ENCODE data around the gene RAB42. TPM values are rescaled to one million over a fixed set of nuclear protein-coding genes. Genes with fewer than 3 reads are reported as not detected.
"Not testable (repeated sequence)": the region's sequence is repeated elsewhere in the genome, so short reads cannot be mapped to it uniquely, and the experiment has no call there.

Gene RAB42
- total RNA-seq, 1 experiment from 2014 or later: 2.4 TPM

DNA sequence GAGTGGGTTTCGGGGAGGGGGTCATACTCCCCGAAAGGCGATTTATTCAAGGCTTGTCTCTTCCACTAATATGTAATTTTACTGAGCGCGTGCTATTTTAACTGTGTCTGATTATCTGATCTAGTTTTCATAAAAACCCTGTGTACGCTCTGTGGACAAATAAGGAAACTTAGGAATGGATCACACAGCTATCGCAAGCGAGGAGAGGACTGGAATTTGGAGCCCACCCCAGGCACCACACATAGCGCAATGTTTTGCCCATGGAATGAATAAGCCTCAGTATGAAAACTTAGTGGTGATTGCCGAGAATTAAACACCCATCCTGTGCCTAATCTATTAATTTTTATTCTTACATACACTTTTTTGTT lies 9.8 kb upstream of the RAB42 start:
- Histone ChIP-seq H3K4me3 (ENCODE audit: low read depth, low read length, poor library complexity, severe bottlenecking) (peak overlapping the region; percentile 75), H3K27me3 (replicated peaks; ENCODE audit: insufficient read depth, low read depth, low read length, poor library complexity) (no peaks in the 10 kb centered on the region), H3K27ac (ENCODE audit: low read depth, low read length, poor library complexity, severe bottlenecking) (peak overlapping the region; percentile 81), H3K4me1 (ENCODE audit: insufficient read depth, low read length, poor library complexity, severe bottlenecking) (peaks cover 13% of the 10 kb centered on the region), H3K36me3 (ENCODE audit: insufficient read depth, low read length, poor library complexity, severe bottlenecking) (peaks cover 39% of the 10 kb centered on the region), H3K9me3 (ENCODE audit: low read depth, low read length, poor library complexity, severe bottlenecking) (no peaks in the 10 kb centered on the region)
- intact Hi-C loops (cut with micrococcal nuclease; ENCODE audit: unreplicated experiment): loop anchor here (5.0 kb wide), 1 partner anchor 65 kb away; no protein-coding TSS in a partner anchor
- ChIA-PET CTCF (interaction anchor here (0.6 to 1.8 kb wide), 2 partner anchors 65 to 297 kb away, joined by 3 to 8 read pairs; no protein-coding TSS in a partner anchor), POLR2A (ENCODE audit: low non-redundant PET) (interaction anchor here (0.5 to 1.6 kb wide), 13 partner anchors 11 to 477 kb away, joined by 3 to 19 read pairs (median 4); partner anchors contain the start of gene TAF12)
- no peak for TF ChIP-seq EZH2 (IDR thresholded peaks at IDR 0.05; ENCODE audit: borderline replicate concordance, low read depth, low read length, poor library complexity, severe bottlenecking)
- TF ChIP-seq, protein P1, sequence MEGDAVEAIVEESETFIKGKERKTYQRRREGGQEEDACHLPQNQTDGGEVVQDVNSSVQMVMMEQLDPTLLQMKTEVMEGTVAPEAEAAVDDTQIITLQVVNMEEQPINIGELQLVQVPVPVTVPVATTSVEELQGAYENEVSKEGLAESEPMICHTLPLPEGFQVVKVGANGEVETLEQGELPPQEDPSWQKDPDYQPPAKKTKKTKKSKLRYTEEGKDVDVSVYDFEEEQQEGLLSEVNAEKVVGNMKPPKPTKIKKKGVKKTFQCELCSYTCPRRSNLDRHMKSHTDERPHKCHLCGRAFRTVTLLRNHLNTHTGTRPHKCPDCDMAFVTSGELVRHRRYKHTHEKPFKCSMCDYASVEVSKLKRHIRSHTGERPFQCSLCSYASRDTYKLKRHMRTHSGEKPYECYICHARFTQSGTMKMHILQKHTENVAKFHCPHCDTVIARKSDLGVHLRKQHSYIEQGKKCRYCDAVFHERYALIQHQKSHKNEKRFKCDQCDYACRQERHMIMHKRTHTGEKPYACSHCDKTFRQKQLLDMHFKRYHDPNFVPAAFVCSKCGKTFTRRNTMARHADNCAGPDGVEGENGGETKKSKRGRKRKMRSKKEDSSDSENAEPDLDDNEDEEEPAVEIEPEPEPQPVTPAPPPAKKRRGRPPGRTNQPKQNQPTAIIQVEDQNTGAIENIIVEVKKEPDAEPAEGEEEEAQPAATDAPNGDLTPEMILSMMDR (conservative IDR thresholded peaks at IDR 0.05; ENCODE audit: low read depth, low read length): no peak
- TSS peak; percentile 95 for BruUV-seq (replicated peaks)
- peak; percentile 64 for DNase-seq (ENCODE audit: low spot score)

DNA sequence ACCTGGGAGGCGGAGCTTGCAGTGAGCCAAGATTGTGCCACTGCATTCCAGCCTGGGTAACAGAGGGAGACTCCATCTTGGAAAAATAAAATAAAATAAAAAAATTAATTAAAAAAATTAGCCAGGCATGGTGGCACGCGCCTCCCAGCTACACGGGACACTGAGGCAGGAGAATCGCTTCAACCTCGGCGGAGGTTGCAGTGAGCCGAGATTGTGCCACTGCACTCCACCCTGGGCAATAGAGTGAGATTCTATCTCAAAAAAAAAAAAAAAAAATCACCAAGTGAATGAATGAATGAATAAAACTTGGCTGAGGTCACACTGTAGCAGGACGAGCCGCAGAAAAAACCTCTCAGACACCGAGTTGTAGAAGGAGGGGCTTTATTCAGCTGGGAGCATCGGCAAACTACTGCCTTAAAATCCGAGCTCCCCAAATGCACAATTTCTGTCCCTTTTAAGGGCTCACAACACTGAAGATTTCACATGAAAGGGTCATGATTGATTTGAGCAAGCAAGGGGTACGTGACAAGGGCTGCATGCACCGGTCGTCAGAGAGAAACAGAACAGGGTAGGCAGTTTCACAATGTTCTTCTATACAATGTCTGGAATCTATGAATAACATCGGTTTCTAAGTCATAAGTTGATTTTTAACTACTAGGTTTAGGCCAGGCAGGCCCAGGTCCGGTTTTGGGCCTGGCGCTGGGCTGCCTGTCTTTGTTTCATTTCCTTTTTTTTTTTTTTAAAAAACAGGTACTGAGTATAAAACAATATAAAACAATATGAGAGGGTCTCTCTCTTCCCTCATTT lies 5.3 kb upstream of the RAB42 start:
- H3K9me3 ChIP-seq (ENCODE audit: low read depth, low read length, poor library complexity, severe bottlenecking); H3K4me1 ChIP-seq (ENCODE audit: insufficient read depth, low read length, poor library complexity, severe bottlenecking); CTCF ChIA-PET; DNase-seq (ENCODE audit: low spot score); BruUV-seq (replicated peaks); H3K27me3 ChIP-seq (replicated peaks; ENCODE audit: insufficient read depth, low read depth, low read length, poor library complexity); POLR2A ChIA-PET (ENCODE audit: low non-redundant PET); H3K4me3 ChIP-seq (ENCODE audit: low read depth, low read length, poor library complexity, severe bottlenecking); H3K36me3 ChIP-seq (ENCODE audit: insufficient read depth, low read length, poor library complexity, severe bottlenecking); intact Hi-C loops (cut with micrococcal nuclease; ENCODE audit: unreplicated experiment); H3K27ac ChIP-seq (ENCODE audit: low read depth, low read length, poor library complexity, severe bottlenecking): not testable (repeated sequence)

DNA sequence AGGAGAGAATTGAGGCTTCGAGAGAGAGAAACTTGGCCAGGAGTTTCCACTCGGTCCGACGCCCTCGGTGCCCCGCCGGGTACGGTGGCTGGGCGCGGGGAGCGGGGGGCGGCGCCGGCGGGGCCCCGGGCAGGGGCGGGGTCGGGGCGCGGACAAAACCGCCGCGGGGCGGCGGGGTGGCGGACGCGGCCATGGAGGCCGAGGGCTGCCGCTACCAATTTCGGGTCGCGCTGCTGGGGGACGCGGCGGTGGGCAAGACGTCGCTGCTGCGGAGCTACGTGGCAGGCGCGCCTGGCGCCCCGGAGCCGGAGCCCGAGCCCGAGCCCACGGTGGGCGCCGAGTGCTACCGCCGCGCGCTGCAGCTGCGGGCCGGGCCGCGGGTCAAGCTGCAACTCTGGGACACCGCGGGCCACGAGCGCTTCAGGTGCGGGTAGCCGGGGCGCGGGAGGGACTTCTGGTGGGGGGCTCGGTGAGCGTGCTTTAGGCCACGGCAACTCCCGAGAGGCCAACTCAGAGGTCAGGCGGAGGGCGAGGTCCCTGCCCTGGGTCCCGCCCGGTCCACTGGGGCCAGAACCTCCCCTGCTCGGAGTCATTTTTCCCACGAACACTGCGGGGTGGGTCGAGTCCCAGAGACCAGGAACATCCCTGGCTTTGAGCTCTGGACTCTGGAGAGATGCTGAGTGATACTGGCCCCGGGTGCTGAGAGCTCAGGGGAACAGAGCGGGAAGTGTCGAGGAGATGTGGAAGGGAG lies 431 bp downstream of the RAB42 start:
- Histone ChIP-seq H3K4me3 (ENCODE audit: low read depth, low read length, poor library complexity, severe bottlenecking) (peak overlapping the region; percentile 55), H3K4me1 (ENCODE audit: insufficient read depth, low read length, poor library complexity, severe bottlenecking) (peaks cover 10% of the 10 kb centered on the region), H3K27ac (ENCODE audit: low read depth, low read length, poor library complexity, severe bottlenecking) (no peak overlapping the region), H3K27me3 (replicated peaks; ENCODE audit: insufficient read depth, low read depth, low read length, poor library complexity) (no peaks in the 10 kb centered on the region), H3K36me3 (ENCODE audit: insufficient read depth, low read length, poor library complexity, severe bottlenecking) (no peaks in the 10 kb centered on the region), H3K9me3 (ENCODE audit: low read depth, low read length, poor library complexity, severe bottlenecking) (no peaks in the 10 kb centered on the region)
- DNase-seq (ENCODE audit: low spot score): peak; percentile 26
- intact Hi-C loops (cut with micrococcal nuclease; ENCODE audit: unreplicated experiment): no loop called here
- TF ChIP-seq EZH2 (IDR thresholded peaks at IDR 0.05; ENCODE audit: borderline replicate concordance, low read depth, low read length, poor library complexity, severe bottlenecking): no peak
- TF ChIP-seq, protein P1 (conservative IDR thresholded peaks at IDR 0.05; ENCODE audit: low read depth, low read length): no peak
- CTCF ChIA-PET: interaction anchor here (0.5 to 0.6 kb wide), 2 partner anchors 233 to 300 kb away, joined by 5 to 11 read pairs; no protein-coding TSS in a partner anchor
- POLR2A ChIA-PET (ENCODE audit: low non-redundant PET): interaction anchor here (0.5 to 0.6 kb wide), 2 partner anchors 11 to 56 kb away, joined by 3 read pairs; partner anchors contain the start of gene RNU11
- BruUV-seq (replicated peaks): no TSS peak

DNA sequence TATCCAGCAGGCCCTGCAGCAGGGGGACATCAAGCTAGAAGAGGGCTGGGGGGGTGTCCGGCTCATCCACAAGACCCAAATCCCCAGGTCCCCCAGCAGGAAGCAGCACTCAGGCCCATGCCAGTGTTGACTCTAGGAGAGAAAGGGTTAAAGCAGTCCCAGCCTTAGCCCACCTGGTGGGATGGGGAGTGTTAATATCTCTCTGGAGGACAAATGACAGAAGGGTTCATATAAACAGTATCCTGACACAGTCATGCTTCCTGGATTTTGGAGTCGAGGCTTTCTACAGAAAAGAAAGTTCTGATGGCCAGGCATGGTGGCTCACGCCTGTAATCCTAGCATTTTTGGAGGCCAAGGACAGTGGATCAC lies 1.9 kb downstream of the RAB42 start:
- intact Hi-C loops (cut with micrococcal nuclease; ENCODE audit: unreplicated experiment); POLR2A ChIA-PET (ENCODE audit: low non-redundant PET); H3K27ac ChIP-seq (ENCODE audit: low read depth, low read length, poor library complexity, severe bottlenecking); H3K4me3 ChIP-seq (ENCODE audit: low read depth, low read length, poor library complexity, severe bottlenecking); CTCF ChIA-PET; H3K27me3 ChIP-seq (replicated peaks; ENCODE audit: insufficient read depth, low read depth, low read length, poor library complexity); H3K9me3 ChIP-seq (ENCODE audit: low read depth, low read length, poor library complexity, severe bottlenecking); H3K36me3 ChIP-seq (ENCODE audit: insufficient read depth, low read length, poor library complexity, severe bottlenecking); BruUV-seq (replicated peaks): not testable (repeated sequence)
- peaks cover 10% of the 10 kb centered on the region for H3K4me1 ChIP-seq (ENCODE audit: insufficient read depth, low read length, poor library complexity, severe bottlenecking)
- DNase-seq (ENCODE audit: low spot score): peak; percentile 23

DNA sequence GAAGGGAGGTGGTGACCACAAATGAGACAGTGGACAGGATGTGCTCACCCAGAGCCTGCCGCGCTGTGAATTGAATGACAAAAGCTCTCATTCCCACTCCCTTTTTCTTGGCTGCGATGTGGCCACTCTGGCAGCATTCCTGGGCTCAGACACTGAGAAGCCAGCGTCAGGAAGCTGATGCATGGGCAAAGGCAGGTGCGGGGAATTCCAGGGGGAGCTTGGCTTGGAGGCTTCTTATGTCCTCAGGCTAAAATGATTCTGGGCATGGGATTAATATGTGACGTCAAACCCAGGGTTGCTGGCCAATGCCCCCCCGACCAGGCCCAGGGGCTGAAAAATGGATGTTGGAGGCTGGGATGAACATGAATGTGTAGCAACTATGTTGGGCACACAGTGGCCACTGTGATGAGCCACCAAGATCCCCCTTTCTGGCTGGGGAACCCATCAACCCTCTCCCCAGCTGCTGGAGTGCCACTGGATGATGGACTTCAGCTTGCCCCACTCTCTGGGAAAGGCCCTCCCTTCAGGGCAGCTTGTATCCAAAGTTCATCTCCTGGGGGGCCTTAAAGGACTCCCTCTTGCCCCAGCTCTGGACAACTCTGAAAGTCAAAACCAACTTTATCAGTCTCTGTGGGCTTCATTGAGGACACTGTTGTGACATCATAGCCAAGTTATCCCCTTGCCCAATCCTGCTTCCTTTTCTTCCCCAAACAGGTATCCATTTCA lies 2.8 kb downstream of the RAB42 start:
- POLR2A ChIA-PET (ENCODE audit: low non-redundant PET): interaction anchor here (1.4 kb wide), 1 partner anchor 13 kb away, joined by 4 read pairs; no protein-coding TSS in a partner anchor
- H3K4me3 ChIP-seq (ENCODE audit: low read depth, low read length, poor library complexity, severe bottlenecking); H3K27ac ChIP-seq (ENCODE audit: low read depth, low read length, poor library complexity, severe bottlenecking); BruUV-seq (replicated peaks); DNase-seq (ENCODE audit: low spot score); H3K9me3 ChIP-seq (ENCODE audit: low read depth, low read length, poor library complexity, severe bottlenecking); intact Hi-C loops (cut with micrococcal nuclease; ENCODE audit: unreplicated experiment); CTCF ChIA-PET; H3K36me3 ChIP-seq (ENCODE audit: insufficient read depth, low read length, poor library complexity, severe bottlenecking); H3K27me3 ChIP-seq (replicated peaks; ENCODE audit: insufficient read depth, low read depth, low read length, poor library complexity): not testable (repeated sequence)
- H3K4me1 ChIP-seq (ENCODE audit: insufficient read depth, low read length, poor library complexity, severe bottlenecking): peaks cover 10% of the 10 kb centered on the region
